Mesenteric fat pad (tissue), 1 donor: ENCODE data around the gene MFSD12. TPM values are rescaled to one million over a fixed set of nuclear protein-coding genes. Genes with fewer than 3 reads are reported as not detected.
"Not testable (repeated sequence)": the region's sequence is repeated elsewhere in the genome, so short reads cannot be mapped to it uniquely, and the experiment has no call there.

ENCODE experiments used
- DNase-seq: peaks from one replicate; pipeline ENCODE4 v3.0.0-alpha.2; 2020; ENCODE audit warnings: low spot score
- total RNA-seq: library from RNA; stranded (reverse); fragmentation: NEBNext Ultra II Directional; extraction: Animal tissue kit (Norgen Biotek cat#: 25700); gene quantifications from one replicate; pipeline ENCODE4 v1.2.1, GENCODE V29; 2021
- donor health status: DM: yes; HTN: yes; CAD: no.

The MFSD12 gene
- total RNA-seq, 1 donor from 2014 or later: 63.1 TPM

GRCh38 chr19:3508771-3509535 is 48.4 kb downstream of the MFSD12 start:
- DNase-seq: no peak

GRCh38 chr19:3508121-3508661 is 49.2 kb downstream of the MFSD12 start:
- DNase-seq: not testable (repeated sequence)

GRCh38 chr19:3507371-3508120 is 49.8 kb downstream of the MFSD12 start:
- DNase-seq: no peak

GRCh38 chr19:3506384-3507340 is 50.7 kb downstream of the MFSD12 start:
- DNase-seq: no peak

GRCh38 chr19:3505598-3506383 is 51.6 kb downstream of the MFSD12 start, which contains the start of gene FZR1:
TSS of gene FZR1 (plus strand) at chr19:3506311. CDS start at chr19:3522990, 16,679 bp downstream.
- DNase-seq: peak; percentile 100

- DNase-seq: no peak
These were observed 52.7 kb downstream of the MFSD12 start for GRCh38 chr19:3504735-3505134.

- DNase-seq: no peak
These were observed 54.3 kb downstream of the MFSD12 start for GRCh38 chr19:3503036-3503572.

- no peak for DNase-seq
These were observed 55.6 kb downstream of the MFSD12 start for GRCh38 chr19:3501780-3502179.

- DNase-seq: peak; percentile 97
These were observed 56.8 kb downstream of the MFSD12 start, which contains the start of gene DOHH for GRCh38 chr19:3500429-3501101. TSS of gene DOHH (minus strand) at chr19:3500674. CDS start at chr19:3496814, 3,860 bp downstream.

- DNase-seq: no peak
These were observed 57.5 kb downstream of the MFSD12 start for GRCh38 chr19:3499738-3500428.

- no peak for DNase-seq
These were observed 59.4 kb downstream of the MFSD12 start for GRCh38 chr19:3497757-3498520.

- DNase-seq: no peak
These were observed 60.8 kb downstream of the MFSD12 start for GRCh38 chr19:3496392-3497273.

GRCh38 chr19:3494559-3494958 is 62.8 kb downstream of the MFSD12 start:
- DNase-seq: no peak
